Stimulated activated CD4-positive, alpha-beta T cell treated with anti-CD3 and anti-CD28 coated beads, Interleukin-1b, Interleukin-23, amount 100 ng/mL, for 1 hour (primary cell): ENCODE measurements around the gene C22orf42.
"Not testable (repeated sequence)": the region's sequence is repeated elsewhere in the genome, so short reads cannot be mapped to it uniquely, and the experiment has no call there.

ENCODE experiments used
- DNase-seq, 2 donors: peaks; one replicate each; pipeline ENCODE4 v3.0.0-alpha.2; 2020; ENCODE audit warnings: low read depth in 2 of 2

C22orf42 gene

GRCh38 chr22:32135958-32136357 lies 23.1 kb downstream of the C22orf42 start:
- DNase-seq, result not testable (repeated sequence)

GRCh38 chr22:32134796-32135195 lies 24.3 kb downstream of the C22orf42 start:
- not testable (repeated sequence) for DNase-seq

DNA sequence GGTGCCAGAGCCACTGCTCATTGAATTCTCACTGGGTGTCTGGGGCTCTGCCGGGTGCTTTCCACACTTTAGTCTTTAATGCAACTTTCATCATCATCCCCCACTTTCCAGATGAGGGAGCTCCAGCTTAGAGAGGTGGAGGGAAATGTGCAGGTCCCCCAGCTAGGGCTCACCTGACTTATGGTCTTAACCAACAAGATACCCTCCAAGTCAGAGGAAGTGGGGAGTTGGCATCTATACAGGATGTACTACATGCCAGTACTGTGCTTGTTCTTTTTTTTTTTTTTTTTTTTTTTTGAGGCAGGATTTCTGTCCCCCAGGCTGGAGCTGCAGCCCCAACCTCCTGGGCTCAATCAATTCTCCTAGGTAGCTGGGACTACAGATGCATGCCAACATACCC lies 26.3 kb downstream of the C22orf42 start:
- no peak for DNase-seq

DNA sequence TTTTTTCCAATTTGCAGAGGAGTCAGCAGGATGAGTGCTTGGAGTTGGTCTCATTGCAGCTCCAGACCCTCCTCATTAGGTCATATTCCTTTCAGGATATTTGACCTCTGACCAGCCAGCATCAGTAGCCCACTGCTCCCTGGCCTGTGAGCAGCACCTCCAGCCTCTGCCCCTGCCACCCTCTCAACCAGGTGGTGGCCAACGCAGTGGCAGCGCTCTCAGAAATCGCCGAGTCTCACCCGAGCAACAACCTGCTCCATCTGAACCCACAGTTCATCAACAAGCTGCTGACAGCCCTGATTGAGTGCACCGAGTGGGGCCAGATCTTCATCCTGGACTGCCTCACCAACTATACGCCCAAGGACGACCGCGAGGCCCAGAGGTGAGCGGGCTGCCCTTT lies 27.0 kb downstream of the C22orf42 start:
- DNase-seq, result no peak

DNA sequence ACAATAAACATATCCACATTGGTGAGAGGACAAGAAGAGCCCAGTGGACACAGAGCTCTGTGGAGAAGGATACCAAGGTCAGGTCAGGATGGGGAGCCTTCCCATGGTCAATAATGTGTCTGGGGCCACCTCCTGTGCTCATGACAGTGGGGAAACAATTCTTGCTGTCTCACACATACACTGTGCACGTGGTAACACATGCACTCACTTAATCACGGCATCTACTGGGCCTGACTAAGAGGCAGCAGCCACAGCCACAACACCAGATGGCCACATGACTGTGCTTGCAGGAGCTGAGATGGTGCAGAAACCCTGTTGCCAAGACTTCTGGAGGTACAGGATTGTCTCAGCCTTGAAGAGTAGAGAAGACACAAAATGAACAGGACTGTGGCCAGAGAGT lies 28.6 kb downstream of the C22orf42 start:
- no peak for DNase-seq

- no peak for DNase-seq
Observed at GRCh38 chr22:32127904-32128303, 31.2 kb downstream of the C22orf42 start.

GRCh38 chr22:32123657-32124056 lies 35.4 kb downstream of the C22orf42 start:
- DNase-seq, result no peak

- no peak for DNase-seq
Observed at GRCh38 chr22:32122899-32123298, 36.2 kb downstream of the C22orf42 start.

DNA sequence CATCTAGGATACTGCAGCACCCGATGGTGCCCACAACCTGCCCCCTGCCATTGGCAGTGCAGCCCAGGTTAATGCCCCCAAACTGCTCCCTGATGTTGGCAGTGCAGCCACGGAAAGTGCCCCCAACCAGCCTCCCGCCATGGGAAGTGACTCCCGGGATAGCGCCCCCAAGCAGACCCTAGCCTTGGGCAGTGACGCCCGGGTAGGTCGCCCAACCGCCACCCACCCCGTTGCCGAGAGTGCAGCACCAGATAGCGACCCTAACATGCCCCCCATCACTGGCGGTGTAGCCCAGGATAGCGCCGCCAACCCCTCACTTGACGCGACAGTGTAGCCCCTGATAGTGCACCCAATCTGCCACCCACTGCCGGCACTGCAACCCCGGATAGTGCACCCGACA lies 38.5 kb downstream of the C22orf42 start:
- no peak for DNase-seq

GRCh38 chr22:32119568-32120235 lies 39.4 kb downstream of the C22orf42 start:
- no peak for DNase-seq

- DNase-seq, result no peak
Observed at GRCh38 chr22:32112380-32112779, 46.7 kb downstream of the C22orf42 start.

DNA sequence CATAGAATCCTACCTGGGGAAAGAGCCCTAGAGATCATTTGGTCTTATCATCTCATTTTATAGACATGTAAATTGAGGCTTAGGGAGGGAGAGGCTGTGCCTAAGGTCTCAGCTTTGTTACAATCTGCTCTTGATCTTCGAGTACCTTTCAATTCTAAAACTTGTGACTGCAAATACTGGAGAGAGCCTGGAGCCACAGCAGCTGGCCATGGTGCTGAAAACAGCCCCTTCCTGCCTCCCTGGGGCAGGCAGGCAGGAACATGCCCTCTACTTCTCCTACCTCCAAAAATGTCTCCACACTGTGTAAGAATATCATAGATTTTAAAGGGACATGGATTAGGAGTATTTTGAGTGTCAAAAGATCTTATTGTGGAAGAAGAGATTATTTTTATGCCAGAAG lies 52.2 kb downstream of the C22orf42 start:
- no peak for DNase-seq

DNA sequence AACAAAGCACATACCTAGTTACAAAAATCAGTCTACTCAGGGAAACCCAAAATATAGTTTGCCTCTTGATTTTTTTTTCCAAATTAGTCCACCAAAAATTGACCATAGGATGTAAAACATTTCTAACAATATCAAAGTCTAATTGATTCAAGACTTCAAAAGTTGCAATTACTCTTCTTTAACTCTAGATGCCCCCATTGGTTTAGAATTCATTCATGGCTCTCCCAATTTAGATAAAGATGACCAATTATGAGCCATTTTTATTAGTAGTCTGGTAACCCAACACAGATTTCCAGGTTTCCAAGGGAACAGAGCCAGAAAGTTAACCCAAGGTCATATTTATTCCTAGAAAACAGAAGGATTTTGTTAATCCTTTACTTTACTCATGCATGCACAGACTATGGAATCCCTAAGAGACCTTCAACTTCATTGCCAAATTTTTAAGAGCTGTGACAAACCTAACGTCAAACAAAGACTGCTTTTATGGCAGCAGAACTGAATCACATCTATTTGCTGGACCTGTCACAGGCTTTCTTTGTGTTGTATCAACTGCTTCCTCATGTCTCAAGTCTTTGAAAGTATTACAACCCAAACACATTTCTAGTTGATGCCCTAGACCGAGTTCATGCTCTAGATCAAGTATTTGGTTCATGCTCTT lies 55.3 kb downstream of the C22orf42 start:
- DNase-seq, result no peak

GRCh38 chr22:32100711-32101110 lies 58.4 kb downstream of the C22orf42 start:
- no peak for DNase-seq
